Activated T-helper 1 cell treated with anti-CD3 and anti-CD28 coated beads, Interleukin-12 subunit alpha, Interleukin-12 subunit beta, Interleukin-2, Interleukin-4 antibody, amounts not matched to agents 30 ng/mL and 10 ng/mL and 1 ng/mL, durations not matched to agents 14 hours and 24 hours and 36 hours (primary cell): ENCODE measurements around the gene RBKS. TPM values are rescaled to one million over a fixed set of nuclear protein-coding genes. Genes with fewer than 3 reads are reported as not detected.

Source experiments
- DNase-seq: peaks from one replicate; pipeline ENCODE4 v3.0.0; 2021; ENCODE audit warnings: low spot score
- H3K27ac Mint-ChIP-seq: one replicate; pipeline ENCODE4 v1.8.0; 2021; ENCODE audit warnings: mild to moderate bottlenecking, mixed read lengths
- H3K27me3 Mint-ChIP-seq: one replicate; pipeline ENCODE4 v1.8.0; 2022; ENCODE audit warnings: mild to moderate bottlenecking, moderate library complexity, mixed read lengths; ENCODE audit not compliant: insufficient read depth
- H3K36me3 Mint-ChIP-seq: one replicate; pipeline ENCODE4 v1.8.0; 2021; ENCODE audit warnings: low read depth, mixed read lengths
- H3K4me1 Mint-ChIP-seq: one replicate; pipeline ENCODE4 v1.8.0; 2021; ENCODE audit warnings: low read depth, mixed read lengths
- H3K4me3 Mint-ChIP-seq: one replicate; pipeline ENCODE4 v1.8.0; 2021; ENCODE audit warnings: mild to moderate bottlenecking, moderate library complexity, mixed read lengths
- H3K9me3 Mint-ChIP-seq: one replicate; pipeline ENCODE4 v1.8.0; 2021; ENCODE audit warnings: mixed read lengths
- intact Hi-C: fragments of 100-400 bp; cut with micrococcal nuclease; formaldehyde crosslinking; loops from one replicate; pipeline ENCODE4 v1.15.1; 2024
- total RNA-seq: library from RNA; stranded (reverse); gene quantifications from 2 replicates; pipeline ENCODE4 v1.2.3, GENCODE V29; 2022

RBKS gene
- total RNA-seq, 1 donor from 2014 or later = 0.83 TPM

DNA sequence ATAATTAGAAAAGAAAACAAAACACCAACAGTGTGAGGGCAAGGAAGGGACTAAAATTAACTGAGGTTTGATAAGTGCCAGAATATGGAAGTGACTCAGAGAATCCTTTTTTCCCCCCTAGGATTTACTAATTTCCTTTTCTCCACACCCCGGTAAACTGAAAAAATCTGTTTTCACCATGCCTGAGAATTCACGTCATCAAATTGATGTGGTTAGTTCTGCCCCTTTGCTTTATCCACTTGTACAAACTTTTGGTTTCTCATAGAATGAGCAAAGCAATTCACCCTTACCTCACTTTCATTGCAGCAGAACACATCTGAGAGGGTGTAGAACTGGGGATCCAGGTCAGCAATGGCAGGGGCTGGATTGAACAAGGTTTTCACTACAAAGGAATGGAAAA lies 57.8 kb downstream of the RBKS start:
- no peak for DNase-seq
- Mint-ChIP-seq H3K9me3 (no peaks in the 10 kb centered on the region), H3K27ac (no peak overlapping the region), H3K4me3 (no peak overlapping the region), H3K36me3 (no peaks in the 10 kb centered on the region), H3K4me1 (no peaks in the 10 kb centered on the region), H3K27me3 (peaks cover 4% of the 10 kb centered on the region)
- intact Hi-C loops = no loop called here

DNA sequence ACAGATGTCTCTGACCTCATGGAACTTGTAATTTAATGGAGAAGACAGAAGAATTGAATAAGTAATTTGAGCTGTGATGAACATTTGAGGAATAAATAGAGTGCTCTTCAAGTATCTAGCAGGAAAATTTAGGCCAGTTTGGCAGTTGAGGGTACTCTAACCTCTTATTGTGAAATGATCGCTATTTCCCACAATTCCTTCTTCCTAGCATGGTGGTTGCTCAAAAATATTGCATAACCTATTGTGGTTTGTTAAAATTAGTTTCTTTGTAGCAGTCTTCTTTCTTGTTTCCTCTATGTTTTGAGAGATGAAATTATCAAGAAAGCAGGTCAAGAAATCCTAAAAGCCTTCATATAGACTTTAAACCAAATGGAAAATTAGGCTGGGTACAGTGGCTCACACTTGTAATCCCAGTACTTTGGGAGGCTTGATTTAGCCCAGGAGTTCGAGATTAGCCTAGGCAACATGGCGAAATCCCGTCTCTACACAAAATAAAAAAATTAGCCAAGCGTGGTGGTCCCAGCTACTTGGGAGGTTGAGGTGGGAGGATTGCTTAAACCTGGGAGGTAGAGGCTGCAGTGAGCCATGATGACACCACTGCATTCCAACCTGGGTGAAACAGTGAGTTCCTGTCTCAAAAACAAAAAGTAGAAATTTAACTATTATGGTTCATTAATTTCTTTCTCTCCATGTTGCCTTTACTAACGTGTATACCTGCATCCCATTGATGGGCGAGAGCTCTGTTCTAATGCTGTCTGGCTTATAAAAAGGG lies 58.7 kb downstream of the RBKS start:
- Mint-ChIP-seq H3K27me3 (peaks cover 5% of the 10 kb centered on the region), H3K4me1 (no peaks in the 10 kb centered on the region), H3K27ac (no peak overlapping the region), H3K4me3 (no peak overlapping the region), H3K36me3 (no peaks in the 10 kb centered on the region), H3K9me3 (no peaks in the 10 kb centered on the region)
- no peak for DNase-seq
- intact Hi-C loops = no loop called here

DNA sequence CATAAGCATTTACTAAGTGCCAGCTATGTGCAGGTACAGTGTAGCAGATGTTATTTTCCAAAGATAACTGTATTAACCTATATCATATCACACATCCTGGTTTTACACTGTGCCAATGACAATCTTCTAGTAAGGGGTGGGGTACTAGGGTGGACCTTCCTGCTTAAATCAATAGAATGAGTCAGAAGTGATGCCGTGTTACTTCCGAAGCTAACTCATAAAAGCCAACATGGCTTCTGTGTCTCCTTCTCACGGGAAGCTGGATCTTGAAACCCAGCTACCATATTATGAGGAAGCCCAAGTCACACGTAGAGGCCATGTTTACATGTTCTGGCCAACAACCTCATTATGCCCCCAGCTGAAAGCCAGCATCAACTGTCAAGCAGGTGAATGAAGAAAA lies 59.5 kb downstream of the RBKS start:
- no peak for DNase-seq
- no peaks in the 10 kb centered on the region for H3K9me3 Mint-ChIP-seq
- H3K27me3 Mint-ChIP-seq = peaks cover 5% of the 10 kb centered on the region
- H3K4me3 Mint-ChIP-seq = no peak overlapping the region
- no peak overlapping the region for H3K27ac Mint-ChIP-seq
- H3K36me3 Mint-ChIP-seq = no peaks in the 10 kb centered on the region
- intact Hi-C loops = no loop called here
- no peaks in the 10 kb centered on the region for H3K4me1 Mint-ChIP-seq

DNA sequence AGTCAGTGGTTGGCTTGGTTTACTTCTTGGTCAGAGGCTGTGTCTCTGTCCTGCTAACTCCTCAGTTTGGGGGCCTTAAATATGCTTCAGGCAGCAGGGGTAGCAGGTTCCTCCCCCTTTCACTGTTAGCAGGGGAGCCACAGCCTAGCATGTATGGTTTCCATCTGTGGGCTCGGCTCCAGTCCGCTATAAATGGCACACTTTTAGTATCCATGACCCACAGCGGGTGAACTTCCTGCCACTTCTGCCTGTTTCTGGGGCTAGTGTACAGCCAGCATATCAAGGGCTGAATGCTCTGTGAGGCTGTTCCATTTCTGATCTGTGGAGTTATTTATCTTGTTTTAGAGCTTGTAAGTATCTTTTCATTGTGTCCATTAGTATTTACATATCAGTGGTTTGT lies 60.4 kb downstream of the RBKS start:
- DNase-seq = no peak
- Mint-ChIP-seq H3K4me1 (no peaks in the 10 kb centered on the region), H3K9me3 (peaks cover 3% of the 10 kb centered on the region), H3K4me3 (no peak overlapping the region), H3K36me3 (no peaks in the 10 kb centered on the region), H3K27me3 (peaks cover 5% of the 10 kb centered on the region), H3K27ac (no peak overlapping the region)
- intact Hi-C loops = no loop called here

DNA sequence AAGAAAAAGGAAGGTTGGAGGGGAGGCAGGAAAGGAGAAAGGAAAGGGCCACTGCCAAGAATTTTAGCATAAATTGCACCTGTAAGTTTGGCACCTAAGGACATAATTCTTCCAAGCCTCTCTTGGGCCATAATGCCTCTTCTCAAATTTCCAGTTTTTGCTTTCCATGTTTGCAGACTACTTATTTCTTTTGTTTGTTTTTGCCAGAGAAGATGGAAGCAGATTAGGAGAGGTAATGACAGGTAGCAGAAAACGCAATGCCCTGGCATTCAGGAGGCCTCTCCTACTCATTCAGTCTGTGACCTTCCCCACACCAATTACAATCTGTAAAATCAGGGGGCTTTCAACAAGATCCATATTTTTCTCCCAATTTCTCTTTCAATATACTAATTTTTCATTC lies 61.9 kb downstream of the RBKS start:
- H3K27me3 Mint-ChIP-seq = peaks cover 5% of the 10 kb centered on the region
- H3K36me3 Mint-ChIP-seq = no peaks in the 10 kb centered on the region
- no peak for DNase-seq

DNA sequence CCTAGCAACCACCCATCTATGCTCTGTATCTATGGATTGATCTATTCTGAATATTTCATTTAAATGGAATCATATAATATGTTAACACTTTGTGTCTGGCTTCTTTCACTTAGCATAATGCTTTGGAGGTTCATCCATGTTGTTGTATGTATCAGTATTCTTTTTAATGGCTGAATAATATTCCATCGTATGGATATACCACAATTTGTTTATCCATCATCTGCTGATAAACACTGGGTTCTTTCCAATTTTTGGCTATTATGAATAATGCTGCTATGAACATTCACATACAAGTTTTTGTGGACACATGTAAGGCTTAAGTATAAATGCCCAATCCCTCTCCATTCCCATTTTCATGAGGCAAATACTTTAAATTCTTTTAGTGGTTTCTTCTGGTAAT lies 65.8 kb downstream of the RBKS start:
- Mint-ChIP-seq H3K9me3 (peaks cover 13% of the 10 kb centered on the region), H3K4me1 (no peaks in the 10 kb centered on the region), H3K4me3 (no peak overlapping the region), H3K36me3 (peaks cover 1% of the 10 kb centered on the region), H3K27me3 (peaks cover 1% of the 10 kb centered on the region), H3K27ac (no peak overlapping the region)
- DNase-seq = no peak
- intact Hi-C loops = no loop called here

More for the DNA sequence above, 61.9 kb downstream of the RBKS start:
- intact Hi-C loops = no loop called here
- H3K9me3 Mint-ChIP-seq = peaks cover 13% of the 10 kb centered on the region
- no peak overlapping the region for H3K4me3 Mint-ChIP-seq
- no peaks in the 10 kb centered on the region for H3K4me1 Mint-ChIP-seq
- H3K27ac Mint-ChIP-seq = no peak overlapping the region

DNA sequence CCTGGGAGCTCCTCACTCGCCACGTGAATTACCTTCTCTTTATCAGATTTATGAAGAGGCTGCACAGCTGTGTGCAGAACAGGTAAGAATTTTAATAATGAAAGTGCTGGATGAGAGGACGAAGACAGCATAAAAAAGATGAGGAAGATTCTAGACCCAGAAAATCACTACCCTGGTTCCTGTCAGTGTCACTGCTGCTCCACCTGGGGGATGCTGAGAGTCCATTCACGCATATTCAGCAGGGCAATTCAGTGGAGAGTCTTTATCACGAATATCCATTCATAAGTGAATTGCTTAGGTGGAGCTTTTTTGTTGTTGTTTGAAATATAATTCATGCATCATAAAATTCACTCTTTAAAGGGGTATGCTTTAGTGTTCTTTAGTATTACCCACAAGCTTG lies 66.6 kb downstream of the RBKS start:
- H3K4me3 Mint-ChIP-seq = no peak overlapping the region
- H3K9me3 Mint-ChIP-seq = peaks cover 13% of the 10 kb centered on the region
- peaks cover 1% of the 10 kb centered on the region for H3K36me3 Mint-ChIP-seq
- H3K4me1 Mint-ChIP-seq = no peaks in the 10 kb centered on the region
- intact Hi-C loops = no loop called here
- peaks cover 1% of the 10 kb centered on the region for H3K27me3 Mint-ChIP-seq
- DNase-seq = no peak
- H3K27ac Mint-ChIP-seq = no peak overlapping the region

DNA sequence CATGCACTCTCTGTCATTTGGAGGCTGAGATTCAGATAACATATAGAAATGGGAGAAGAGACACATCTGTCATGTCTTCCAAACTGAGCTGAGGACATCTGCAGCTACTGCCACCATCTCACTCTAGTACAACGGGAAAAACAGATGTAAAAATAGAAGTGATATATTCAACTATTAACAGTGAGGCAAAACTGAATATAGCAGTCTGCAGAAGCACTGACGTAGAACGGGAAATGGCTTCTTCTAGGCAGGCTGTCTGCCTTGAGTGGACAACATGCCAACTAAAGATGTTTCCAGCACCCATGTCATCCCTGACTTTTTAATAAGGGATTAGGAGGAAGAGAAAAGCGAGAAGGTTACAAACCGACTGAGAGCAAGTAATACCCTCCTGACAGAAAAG lies 67.1 kb downstream of the RBKS start:
- no peak for DNase-seq
- Mint-ChIP-seq H3K27ac (no peak overlapping the region), H3K36me3 (peaks cover 1% of the 10 kb centered on the region), H3K27me3 (peaks cover 1% of the 10 kb centered on the region), H3K4me1 (no peaks in the 10 kb centered on the region), H3K9me3 (peaks cover 13% of the 10 kb centered on the region), H3K4me3 (no peak overlapping the region)
- intact Hi-C loops = no loop called here

DNA sequence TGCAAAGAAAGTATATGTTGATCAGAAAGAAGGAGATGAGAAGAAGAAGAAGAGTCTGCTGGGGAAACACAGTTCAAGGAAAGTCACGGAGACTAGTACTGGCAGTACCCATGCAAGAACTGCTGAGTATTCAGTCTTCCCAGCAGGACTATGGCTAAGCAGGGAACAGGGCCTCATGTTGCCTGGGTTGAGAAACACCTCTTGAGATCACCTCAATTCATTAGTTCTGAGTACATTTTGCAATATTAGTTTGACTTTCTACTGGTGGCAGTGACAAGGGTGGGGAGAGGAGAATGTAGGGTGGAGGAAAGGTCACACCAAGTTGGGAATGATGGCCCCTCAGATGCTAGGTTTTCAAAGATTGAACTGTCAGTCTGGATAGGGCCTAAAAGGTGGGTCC lies 68.1 kb downstream of the RBKS start:
- Mint-ChIP-seq H3K36me3 (peaks cover 1% of the 10 kb centered on the region), H3K9me3 (peaks cover 13% of the 10 kb centered on the region), H3K4me3 (no peak overlapping the region), H3K4me1 (no peaks in the 10 kb centered on the region), H3K27me3 (peaks cover 1% of the 10 kb centered on the region), H3K27ac (no peak overlapping the region)
- intact Hi-C loops = no loop called here
- no peak for DNase-seq

DNA sequence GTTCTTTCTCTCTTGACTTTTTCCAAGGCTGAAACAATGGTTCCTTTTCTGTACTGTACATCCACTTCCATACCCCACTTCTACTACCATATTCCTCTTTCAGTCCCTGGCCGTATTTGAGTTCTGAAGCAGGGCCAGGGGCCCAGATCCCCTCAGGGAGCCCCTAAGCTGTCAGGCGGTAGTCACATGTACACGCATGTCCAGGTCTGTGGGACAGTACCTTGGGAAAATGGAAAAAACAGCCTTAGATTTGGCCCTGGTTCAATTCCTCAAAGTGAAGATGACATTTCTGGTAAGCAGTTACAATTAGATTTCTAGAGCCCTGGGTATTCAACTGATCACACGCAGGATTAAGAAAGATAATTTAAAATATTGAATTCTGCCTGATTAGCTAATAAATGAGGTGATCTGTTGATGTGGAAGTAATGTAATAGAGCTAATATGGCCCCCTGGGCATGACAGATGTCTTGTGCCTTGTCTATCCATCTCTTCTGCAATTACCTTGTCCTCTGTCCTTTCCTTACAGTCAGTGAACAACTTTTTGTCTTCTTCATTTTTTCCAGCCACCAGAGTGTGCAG lies 74.2 kb downstream of the RBKS start:
- Mint-ChIP-seq H3K27ac (no peak overlapping the region), H3K4me3 (no peak overlapping the region), H3K4me1 (no peaks in the 10 kb centered on the region), H3K27me3 (peaks cover 9% of the 10 kb centered on the region), H3K36me3 (no peaks in the 10 kb centered on the region), H3K9me3 (no peaks in the 10 kb centered on the region)
- intact Hi-C loops = no loop called here
- DNase-seq = no peak

DNA sequence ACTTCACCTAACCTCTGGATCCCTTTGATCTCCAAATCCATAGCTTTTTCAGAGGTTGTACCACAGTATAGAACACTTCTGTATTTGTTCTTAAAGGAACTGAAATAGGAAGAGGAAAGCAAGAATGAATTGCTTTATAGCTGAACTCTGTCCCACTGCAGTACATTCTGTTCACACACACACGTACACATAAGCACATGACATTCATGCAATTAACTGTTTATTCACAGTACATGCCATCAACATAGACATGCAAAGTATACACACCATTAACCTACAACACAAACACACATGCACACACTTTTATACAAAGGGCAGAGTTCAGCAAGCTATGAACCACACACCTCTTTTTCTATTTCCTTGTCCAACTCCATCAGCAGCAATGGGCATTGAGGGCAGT lies 75.4 kb downstream of the RBKS start:
- Mint-ChIP-seq H3K9me3 (no peaks in the 10 kb centered on the region), H3K27me3 (peaks cover 9% of the 10 kb centered on the region), H3K4me3 (no peak overlapping the region), H3K4me1 (no peaks in the 10 kb centered on the region), H3K36me3 (no peaks in the 10 kb centered on the region), H3K27ac (no peak overlapping the region)
- DNase-seq = no peak
- intact Hi-C loops = no loop called here

DNA sequence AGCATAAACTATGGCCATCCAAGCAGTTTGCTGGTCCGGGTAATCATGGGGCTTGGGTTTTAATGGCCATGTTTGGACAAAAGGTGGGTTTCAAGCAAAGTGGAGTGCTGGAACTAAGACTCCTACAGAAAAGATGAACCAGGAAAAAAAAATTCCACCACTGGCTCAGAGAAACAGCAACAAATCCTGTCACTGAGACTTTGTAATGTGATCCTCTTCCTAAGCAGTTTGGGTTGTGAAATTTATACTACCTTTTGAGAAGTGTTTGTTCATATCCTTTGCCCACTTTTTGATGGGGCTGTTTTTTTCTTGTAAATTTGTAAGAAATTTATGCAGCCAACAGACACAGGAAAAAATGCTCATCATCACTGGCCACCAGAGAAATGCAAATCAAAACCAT lies 78.4 kb downstream of the RBKS start:
- Mint-ChIP-seq H3K9me3 (no peaks in the 10 kb centered on the region), H3K4me1 (peaks cover 8% of the 10 kb centered on the region)
- intact Hi-C loops = no loop called here

DNA sequence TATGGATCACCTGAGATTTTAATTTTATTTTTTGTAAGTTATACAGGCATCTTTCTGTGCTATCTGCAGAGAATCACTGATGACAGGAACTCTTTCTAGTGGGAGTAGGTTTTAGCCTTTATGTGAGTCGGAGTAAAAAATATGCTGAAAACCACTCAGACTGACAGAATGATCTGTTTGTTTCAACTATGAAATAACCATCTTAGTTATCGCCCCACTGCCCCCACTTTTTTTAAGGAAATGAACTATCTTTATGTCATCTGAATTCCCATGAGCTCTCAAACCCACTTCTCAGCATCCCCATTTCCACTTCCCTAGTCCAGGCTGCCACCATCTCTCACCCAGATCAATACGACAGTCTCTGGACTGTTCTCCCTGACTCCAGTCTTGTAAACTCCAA lies 79.7 kb downstream of the RBKS start:
- Mint-ChIP-seq H3K27ac (no peak overlapping the region), H3K4me1 (peaks cover 8% of the 10 kb centered on the region), H3K27me3 (peaks cover 9% of the 10 kb centered on the region), H3K9me3 (no peaks in the 10 kb centered on the region), H3K36me3 (no peaks in the 10 kb centered on the region), H3K4me3 (no peak overlapping the region)
- intact Hi-C loops = no loop called here
- no peak for DNase-seq

More for the DNA sequence above, 78.4 kb downstream of the RBKS start:
- H3K36me3 Mint-ChIP-seq = no peaks in the 10 kb centered on the region
- peaks cover 9% of the 10 kb centered on the region for H3K27me3 Mint-ChIP-seq
- H3K27ac Mint-ChIP-seq = no peak overlapping the region
- DNase-seq = no peak
- H3K4me3 Mint-ChIP-seq = no peak overlapping the region
